ENCODE results near the gene FAM107B.

- no peak for TF ChIP-seq CTCF (IDR thresholded peaks at IDR 0.05; ENCODE audit: extremely low read depth in 1 of 2, insufficient read depth in 1 of 2, low read depth in 1 of 2, low read length in 2 of 2)
- no peak for TF ChIP-seq POLR2AphosphoS5 (IDR thresholded peaks at IDR 0.05; ENCODE audit: insufficient read depth, low read depth, low read length)
- no peak for TF ChIP-seq POLR2A (IDR thresholded peaks at IDR 0.05; ENCODE audit: low read depth, low read length)
- TF ChIP-seq JUN (IDR thresholded peaks at IDR 0.05; ENCODE audit: borderline replicate concordance, insufficient read depth, insufficient read length, low read depth), result no peak
- no peak for TF ChIP-seq FOS (IDR thresholded peaks at IDR 0.05; ENCODE audit: borderline replicate concordance, insufficient read depth, low read length)
- TF ChIP-seq EZH2 (IDR thresholded peaks at IDR 0.05; ENCODE audit: borderline replicate concordance, low read depth, low read length, severe bottlenecking), result no peak
- no peak for TF ChIP-seq GATA2 (IDR thresholded peaks at IDR 0.05; ENCODE audit: insufficient read depth, insufficient read length, low read depth, low read length)
Measured at GRCh38 chr10:14560791-14561765, 213.6 kb downstream of the FAM107B start.

All from endothelial cell of umbilical vein (primary cell).